NCI-H2196 treated with DMSO at 0.1 percent for 48 hours (cell line): ENCODE results near the gene CAMSAP2.

Experiments used
- DNase-seq: peaks from one replicate; lab custom pipeline; 2025; ENCODE audit not compliant: unreplicated experiment; lab: John Stamatoyannopoulos, UW

CAMSAP2 gene

DNA sequence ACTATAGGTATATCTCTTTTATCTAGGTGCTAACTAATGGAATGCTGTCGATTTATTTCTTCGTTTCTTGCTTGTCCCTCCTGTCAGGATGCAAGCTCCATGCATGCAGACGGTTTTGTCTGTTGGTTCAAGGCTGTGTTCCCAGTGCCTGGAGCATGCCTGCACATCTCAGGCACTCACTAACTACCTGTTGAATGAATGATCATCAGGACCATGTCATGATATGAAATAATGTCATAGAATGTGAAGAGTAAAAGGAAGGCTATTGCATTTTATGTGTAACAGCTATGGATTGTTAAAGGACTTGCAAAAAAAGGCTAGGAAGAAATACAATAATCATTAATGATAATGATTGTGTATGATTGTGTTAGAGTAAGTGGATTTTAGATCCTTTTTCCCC is 138.3 kb downstream of the CAMSAP2 start:
- DNase-seq = no peak

DNA sequence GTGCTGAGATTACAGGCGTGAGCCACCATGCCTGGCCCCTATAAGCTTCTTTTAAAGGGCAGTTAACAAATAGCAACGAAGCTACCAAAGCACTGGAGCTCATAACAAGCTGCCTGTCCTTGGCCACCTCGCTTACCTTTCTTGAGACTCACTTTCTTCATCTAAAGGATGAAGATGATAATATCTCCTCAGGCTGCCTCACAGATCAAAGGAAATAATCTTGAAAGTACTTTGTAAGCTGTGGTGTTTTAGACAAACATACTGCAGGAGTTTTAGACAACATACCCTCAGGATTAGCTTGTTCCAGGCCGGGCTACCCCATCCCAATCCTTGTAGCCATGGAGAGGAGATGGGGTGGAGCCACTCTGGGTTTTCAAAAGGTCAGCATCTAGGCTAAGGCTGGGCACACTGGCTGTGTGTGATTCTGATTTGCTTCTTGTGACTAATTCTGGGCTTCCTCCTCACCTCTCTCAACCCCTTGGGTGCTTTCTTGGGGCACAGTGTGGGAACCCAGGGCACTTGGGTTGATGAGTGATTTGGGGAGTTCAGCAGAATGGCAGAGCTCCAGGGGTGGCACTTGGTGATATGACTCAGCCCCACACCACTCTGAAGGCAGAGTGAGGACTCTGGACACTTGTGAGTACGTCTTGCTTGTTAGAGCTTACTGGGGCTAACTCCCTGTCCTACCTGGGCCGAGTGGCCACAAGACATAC is 139.3 kb downstream of the CAMSAP2 start:
- no peak for DNase-seq

DNA sequence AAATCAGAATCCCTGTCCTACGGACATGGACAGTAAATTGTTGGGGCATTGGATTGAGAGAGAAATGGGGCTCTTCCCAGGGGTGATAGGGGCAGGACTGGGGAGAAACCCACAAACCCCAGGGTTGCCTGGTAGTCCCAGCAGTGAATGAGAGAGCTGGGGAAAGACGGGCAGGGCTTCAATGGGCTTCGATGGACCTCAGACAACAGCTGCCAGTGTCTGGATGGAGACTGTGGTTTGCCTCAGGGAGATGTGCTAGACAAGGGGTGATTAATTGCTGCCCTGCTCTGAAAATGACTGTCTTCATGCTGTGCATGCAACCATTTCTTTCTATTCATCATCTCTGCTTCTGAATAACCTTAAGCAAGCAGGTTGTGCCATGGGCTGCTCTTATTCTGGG is 141.5 kb downstream of the CAMSAP2 start:
- no peak for DNase-seq

DNA sequence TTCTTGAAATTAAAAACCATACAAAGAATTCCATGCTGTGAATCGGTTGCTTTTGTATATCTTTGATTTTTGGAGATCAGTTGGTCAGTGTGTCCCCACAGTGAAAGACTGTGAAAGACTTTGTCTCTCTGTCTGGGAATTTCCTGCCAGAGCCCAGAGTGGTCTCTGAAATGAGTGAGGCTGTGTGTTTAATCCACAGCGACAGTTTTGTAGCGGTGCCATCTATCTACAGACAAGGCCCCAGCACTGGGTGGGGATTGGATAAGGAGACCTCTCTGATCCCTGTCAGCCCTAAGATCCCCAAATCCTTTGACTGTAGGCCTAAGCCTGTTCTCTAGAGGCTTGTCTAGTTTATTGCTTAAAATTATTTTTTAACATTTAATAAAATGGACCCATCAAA is 144.4 kb downstream of the CAMSAP2 start:
- DNase-seq = no peak

DNA sequence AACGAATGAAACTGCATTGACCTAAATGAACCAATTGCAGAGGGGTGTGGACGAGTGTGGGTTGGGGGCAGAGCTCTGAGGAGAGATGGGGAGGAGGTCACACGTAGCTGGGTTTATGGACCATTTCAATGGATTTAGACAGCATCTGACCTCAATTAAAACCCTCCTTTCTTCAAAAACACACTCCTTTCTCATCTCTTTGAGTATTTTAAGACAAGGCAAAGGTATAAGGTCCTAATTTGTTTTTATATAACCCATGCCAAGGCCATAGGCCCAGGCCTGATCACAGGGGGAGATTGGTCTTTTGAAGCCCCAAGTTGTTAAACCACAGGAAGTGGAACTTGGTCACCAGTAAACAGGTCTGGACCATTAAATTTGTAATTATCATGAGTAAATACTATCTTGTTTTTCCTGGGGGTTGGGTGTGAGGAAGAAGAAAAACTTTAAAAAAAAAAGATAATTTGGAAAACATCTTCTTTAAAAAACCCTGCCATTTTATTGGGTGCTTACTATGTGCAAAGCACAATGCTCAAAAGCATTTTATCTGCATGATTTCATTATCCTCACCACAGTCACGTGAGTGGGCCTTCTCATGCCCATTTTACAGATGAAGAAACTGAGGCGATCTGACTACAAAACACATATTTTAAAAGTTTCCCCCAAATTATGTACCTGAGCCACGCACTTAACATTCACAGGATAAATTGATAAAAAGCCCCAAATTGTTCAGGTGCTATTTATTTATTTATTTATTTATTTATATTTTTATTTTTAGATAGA is 147.1 kb downstream of the CAMSAP2 start:
- no peak for DNase-seq

DNA sequence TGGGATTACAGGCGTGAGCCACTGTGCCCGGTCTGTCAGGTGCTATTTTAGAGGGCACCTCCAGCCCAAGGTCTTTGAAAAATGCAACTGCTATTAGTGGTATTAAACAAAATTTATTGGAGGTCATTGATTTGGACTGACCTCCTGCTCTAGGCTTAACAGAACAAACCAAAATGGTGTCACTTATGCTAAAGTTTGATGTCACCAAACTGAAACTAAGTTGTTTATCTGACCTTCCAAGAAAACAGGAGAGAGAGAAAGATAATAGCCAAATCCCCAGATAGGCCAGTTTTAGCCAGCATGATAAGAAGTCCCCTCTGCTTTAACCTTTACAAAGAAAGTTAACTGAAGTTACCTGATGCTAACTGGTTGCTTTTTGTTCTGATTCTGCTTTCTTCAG is 147.9 kb downstream of the CAMSAP2 start:
- no peak for DNase-seq

DNA sequence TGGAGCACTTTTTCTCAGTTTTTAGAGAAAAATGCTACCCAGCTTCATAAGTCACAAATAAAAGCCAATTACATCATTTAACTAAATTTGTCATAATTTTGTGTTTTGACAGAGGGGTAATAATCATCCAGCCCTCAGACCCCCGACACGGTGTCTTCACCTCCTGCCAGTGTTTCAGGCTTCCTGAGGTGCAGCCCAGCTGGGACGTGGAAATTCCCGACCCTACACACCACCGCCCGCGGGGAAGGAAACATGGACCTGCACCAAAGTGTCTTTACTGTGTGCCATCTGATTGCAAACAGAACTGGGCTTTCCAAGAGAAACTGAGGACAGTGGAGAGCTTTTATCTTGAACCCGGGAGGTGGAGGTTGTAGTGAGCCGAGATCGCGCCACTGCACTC is 148.3 kb downstream of the CAMSAP2 start:
- no peak for DNase-seq

DNA sequence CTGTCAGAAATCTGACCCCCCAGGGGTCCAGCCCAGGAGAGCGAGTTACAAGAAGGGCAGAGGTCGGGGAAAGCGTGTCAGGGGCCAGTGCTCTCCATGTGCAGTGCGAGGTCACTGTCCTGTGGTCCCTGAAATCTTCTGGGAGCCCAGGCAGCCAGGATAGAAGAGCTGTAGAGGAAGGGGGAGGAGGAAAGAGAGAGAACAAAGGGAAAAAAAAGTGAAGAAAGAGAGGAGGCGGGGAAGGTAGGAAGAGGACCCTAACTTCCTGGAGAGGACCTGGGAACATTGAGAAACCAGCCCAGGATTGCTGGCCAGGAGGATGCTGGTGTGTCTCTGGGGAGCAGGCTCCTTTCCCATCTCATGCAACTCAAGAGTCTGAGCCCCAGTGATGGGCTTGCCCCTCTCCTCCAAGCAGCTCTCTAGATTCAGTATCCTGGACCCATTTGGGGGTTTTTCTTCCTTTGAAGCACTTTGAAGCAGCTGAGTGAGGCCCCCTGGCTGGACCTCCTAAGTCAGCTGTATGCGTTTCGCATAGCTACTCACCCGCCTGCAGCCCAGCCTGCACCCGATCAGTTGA is 149.2 kb downstream of the CAMSAP2 start:
- no peak for DNase-seq

DNA sequence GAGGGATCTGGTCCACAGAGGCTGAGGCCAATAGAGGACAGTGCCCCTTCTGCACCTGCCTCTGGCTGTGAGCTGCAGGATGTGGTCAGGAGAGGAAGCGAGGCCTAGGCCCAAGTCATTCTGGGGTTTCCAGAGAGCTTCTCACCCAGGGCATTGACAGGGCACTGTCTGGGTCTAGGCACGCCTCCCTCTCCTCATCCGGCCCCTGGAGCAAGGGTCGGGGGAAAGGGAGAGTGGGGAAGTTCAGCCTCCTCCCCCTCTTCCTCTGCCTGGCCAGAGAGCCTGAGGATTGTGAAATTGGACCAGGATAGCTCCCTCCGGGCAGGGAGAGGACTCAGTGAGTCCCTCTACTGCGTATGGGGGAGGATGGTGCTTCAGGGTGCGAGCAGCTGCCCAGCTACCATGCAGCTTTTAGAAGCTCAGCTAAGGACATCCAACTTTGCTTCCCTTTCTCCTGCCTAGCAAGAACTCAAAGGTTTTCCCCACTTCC is 149.7 kb downstream of the CAMSAP2 start:
- peak; percentile 5 for DNase-seq

DNA sequence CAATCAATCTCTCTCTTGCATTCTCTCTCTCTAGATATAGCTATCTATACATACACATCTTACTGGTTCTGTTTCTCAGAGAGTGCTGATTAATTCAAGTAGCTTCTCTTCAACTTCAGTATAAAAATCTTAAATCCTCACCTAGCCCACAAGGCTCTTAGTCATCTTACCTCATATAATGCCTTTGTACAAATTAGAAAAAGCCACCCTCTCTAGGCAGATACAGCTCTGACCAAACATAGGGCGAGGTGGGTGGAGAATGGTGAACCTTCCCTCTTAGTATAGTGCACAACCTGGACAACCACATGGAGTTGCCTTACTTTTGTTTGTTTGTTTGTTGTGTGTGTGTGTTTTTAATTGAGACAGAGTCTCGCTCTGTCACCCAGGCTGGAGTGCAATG is 150.9 kb downstream of the CAMSAP2 start:
- DNase-seq = no peak

DNA sequence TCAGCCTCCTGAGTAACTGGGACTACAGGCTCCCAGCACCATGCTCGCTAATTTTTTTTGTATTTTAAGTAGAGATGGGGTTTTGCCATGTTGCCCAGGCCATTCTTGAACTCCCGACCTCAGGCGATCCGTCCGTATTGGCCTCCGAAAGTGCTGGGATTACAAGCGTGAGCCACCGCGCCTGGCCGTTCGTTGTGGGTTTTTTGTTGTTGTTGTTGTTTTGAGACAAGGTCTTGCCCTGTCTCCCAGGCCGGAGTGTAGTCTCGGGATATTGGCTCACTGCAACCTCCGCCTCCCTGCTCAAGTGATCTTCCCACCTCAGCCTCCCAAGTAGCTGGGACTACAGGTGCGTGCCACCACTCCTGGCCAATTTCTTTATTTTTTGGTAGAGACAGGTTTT is 151.3 kb downstream of the CAMSAP2 start:
- DNase-seq = no peak

DNA sequence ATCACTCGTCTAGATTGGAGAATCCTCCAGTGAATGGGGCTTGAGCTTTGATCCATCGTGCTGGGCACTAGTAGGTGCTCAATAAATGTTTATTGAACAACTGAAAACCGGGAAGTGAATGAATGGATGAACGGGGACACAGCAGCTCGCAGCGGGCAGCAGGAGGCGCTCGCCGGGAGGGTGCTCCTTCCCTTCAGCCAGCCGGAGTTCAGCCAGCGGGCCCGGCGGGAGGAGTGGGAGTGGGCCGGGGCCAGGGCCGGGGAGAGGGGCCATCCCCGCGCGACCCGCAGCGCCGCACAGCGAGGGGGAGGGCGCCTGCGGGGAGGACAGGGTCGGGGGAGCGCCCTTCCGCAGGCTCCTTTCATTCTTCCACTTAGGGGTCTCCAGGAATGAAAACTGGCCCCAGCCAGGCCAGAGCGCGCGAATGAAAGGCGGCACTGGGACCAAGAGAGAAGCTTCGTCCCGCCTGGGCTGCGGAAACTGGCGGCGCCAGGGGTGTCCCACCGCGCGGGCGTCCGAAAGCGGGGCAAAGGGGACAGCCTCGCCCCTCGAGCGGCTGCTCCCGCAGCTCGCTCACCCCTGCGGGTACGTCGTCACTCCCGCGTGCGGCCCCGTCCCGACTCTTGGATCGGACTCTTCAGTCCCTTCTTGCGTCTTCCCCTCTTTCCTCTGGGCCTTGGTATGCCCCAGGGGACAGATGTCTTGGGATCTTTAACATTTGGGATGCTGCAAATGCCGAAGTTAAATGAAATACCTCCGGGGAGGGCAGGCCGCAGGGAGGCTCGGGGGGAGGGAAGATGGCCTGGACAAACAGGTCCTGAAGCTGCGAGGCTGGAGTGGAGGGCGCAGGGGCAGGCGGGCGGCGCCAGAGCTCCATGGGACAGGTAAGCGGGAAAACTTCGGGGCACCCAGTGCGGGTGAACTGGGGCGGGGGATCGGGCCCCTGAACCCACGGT is 152.4 kb downstream of the CAMSAP2 start:
- DNase-seq = no peak

DNA sequence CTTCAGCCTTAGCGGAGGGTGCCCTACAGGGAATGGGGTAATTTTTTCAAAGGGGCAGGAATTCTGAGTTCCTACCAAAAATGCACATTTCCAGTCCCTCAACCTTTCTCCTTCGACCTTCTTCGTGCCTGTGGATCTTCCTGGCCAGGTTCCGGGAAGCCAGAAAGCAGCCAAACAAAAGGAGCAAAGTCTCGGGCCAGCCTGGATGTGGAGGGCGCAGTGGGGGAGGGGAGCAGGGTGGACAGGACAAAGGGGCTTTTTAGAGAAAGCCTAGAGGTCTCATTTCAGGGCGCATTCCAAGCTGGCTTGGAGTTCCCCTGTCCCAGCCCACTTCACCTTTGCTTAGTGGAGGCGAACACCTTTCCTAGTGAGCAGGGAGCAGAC is 153.1 kb downstream of the CAMSAP2 start:
- DNase-seq = no peak

DNA sequence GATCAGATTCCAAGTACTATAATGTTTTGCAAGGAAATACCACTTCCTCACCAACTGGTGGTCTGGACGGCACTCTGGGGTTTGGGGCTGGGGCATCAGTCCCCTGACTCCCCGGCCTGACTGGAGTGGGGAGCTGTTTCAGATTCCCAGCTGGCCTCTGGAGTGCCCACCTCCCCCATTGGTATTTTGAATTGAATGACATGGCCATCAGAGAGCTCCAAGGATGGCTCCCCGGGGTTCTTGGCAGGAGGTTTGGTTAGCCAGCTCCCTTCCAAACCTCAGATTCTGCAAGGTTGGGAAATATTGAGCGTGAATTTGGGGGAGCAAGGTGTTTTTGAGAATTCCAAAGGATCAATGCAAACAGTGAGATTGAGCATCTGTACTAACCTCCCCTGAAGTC is 153.9 kb downstream of the CAMSAP2 start:
- DNase-seq = no peak

DNA sequence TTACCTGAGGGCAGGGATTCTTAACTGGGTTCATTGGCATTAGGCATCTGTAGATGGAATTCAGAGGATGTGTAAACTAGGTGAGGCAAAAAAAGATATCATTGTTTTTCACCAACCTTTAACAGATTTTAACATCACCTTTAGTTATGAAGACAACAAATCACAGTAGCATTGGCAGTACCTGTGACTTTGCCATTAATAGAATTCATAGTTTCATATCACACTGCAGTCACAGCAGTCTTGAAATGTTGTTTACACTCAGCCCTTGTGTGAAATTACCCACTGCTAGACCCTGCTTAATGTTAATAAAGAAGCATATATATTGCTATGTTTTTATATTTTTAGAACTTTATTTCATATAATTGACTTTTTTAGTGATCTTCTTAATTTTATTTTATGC is 154.3 kb downstream of the CAMSAP2 start:
- no peak for DNase-seq

DNA sequence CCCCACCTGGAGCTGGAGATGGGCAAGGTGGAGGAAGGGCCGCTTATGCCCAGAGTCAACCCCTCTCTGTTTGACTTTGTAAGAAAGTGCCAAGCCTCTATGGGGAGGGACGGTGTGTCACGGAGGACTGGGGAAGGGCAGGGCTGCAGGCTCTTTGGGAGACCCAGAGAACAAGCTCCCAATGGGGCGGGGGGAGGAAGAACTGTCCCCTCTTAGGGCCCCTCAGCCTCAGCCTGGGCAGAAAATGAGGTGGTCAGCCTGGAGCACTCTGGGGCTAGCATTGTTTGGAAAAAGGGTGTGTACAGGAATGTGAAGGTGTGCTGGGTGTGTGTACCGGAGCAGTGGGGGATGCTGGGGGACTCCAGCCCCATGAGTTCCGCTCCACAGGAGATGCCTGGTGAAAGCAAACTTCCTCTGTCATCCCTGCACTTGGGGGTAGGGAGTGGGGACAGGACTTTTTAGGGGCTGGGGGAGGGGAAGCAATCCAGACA is 154.8 kb downstream of the CAMSAP2 start:
- no peak for DNase-seq

DNA sequence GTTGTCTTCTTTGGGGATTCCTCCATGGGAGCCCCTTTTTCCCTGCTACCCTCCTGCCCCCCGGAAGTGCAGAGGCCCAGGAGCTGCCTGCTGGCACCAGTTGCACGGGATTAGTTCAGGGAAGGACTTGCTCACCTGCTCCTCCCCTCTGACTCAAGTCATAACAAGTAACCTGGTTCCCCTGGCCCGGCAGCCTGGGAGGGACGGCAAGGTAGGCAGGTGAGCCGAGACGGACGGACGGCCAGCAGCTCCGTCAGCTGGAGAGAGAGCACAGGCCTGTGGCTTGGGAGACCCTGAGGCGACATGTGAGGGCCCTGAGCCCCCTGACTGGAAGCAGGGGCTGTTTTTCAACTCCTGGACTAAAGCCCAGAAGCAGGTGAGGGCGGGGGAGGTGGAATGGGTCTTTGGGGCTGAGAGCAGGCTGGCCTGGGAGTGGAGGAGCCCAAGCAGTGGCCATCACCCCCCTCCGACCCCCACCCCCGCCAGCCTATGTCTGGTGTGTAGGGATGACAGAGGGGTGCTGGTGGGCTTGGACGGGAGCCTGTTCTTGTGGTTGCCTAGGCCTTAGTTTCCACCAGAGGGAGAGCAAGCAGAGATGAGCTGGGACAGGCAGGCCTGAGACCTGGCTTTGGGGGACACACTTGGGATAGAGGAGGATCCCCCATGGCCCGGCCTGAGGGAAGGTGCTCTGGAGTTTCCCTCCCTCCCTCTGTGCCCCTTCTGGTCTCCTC is 156.2 kb downstream of the CAMSAP2 start, which contains the start of gene INAVA:
Gene INAVA (plus strand): TSS at position 189 of the 731 bp plus-strand sequence. CDS start 3,501 bp downstream, outside the sequence.
- DNase-seq = no peak

DNA sequence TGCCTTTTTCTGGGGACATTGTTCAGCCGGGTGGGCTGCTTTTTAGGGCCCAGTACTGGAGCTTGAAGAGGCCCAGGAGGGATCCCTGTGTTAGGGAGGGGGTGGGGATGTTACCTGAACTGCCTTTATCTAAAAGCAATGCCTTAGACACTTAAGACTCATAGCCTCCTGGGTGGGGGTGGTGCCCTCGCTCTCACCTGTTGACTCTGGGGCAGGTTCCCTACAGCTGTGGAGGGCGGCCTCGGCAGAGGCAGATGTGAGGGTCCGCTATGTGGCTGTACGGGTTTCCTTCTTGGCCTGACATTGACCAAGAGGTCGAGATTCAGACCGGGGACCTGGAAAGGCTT is 156.7 kb downstream of the CAMSAP2 start:
- no peak for DNase-seq

DNA sequence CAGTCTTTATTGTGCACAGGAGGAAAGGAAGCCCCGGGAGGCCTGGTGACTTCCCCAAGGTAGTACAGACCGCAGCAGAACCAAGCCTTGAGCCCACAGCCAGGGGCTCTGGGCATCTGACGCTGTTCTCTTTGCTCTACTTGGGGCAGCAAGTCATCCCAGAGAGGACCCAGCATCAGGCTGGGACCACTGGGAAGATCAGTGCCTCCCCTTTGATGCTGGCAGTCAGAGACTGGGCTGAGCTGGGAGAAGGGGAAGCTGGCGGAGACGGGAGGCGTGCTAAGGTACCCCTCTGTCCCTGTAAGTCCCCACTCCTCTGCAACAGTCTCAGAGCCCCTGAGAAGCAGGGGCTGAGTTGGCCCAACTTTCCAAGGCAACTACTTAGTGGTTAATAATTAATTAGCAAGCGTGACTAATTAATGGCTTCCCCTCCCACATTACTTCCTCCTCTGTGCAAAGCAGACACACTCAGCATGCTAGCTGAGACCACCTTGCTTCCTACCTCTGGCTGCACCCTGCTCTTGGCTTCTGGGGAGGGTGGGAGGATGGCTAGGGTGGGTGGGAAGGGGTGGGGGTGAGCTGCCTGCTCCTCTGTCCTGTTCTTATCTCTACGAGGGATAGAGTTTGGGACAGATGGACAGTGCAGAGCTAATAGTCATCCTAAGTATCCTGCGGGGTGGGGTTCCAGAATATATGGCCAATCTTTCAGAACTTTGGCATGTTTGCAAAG is 157.3 kb downstream of the CAMSAP2 start:
- DNase-seq = no peak
